Measurements from ENCODE around the gene NID2.

DNA sequence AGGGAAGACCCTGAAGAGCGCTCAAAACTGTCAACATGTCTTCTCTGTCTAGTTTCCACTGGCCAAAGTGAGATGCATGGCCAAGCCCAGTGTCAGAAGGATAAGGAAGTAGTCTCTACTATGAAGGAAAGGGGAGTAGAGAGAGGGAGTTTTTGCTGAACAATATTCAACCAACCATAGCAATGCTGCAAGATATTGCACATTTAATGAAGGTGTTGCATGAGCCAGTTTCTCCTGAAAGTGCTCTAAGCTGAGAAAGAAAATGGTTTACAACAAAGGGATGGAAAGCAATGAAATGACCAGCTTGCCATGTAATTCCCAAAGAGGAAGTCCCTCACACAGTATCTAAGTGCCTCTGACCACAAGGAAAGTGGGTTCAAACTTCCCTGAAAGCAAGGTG, 40.0 kb upstream of the NID2 start:
- no peak for TF ChIP-seq ZBTB7A (IDR thresholded peaks at IDR 0.05; ENCODE audit: low read depth)
- no peak for TF ChIP-seq RAD21 (IDR thresholded peaks at IDR 0.05; ENCODE audit: low read depth)
- TF ChIP-seq, protein P1, sequence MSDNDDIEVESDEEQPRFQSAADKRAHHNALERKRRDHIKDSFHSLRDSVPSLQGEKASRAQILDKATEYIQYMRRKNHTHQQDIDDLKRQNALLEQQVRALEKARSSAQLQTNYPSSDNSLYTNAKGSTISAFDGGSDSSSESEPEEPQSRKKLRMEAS (IDR thresholded peaks at IDR 0.05) = no peak
- TF ChIP-seq FOXM1 (IDR thresholded peaks at IDR 0.05; ENCODE audit: borderline replicate concordance, low read depth) = no peak
- TF ChIP-seq CREB1 (IDR thresholded peaks at IDR 0.05; ENCODE audit: low read depth) = no peak
- no peak for TF ChIP-seq EP300 (IDR thresholded peaks at IDR 0.05; ENCODE audit: borderline replicate concordance)
- no peak for TF ChIP-seq EGR1 (IDR thresholded peaks at IDR 0.05)
- TF ChIP-seq YY1 (IDR thresholded peaks at IDR 0.05; ENCODE audit: low read depth) = no peak
- no peak for TF ChIP-seq CEBPB (IDR thresholded peaks at IDR 0.05)
- no peak for TF ChIP-seq REST (IDR thresholded peaks at IDR 0.05; ENCODE audit: low read depth)
- no peak for TF ChIP-seq TCF12 (IDR thresholded peaks at IDR 0.05; ENCODE audit: low read depth)

Data from Ishikawa (cell line).